Esophagus (tissue), 2 donors: ENCODE results near the gene TMEM47. TPM values are rescaled to one million over a fixed set of nuclear protein-coding genes. Genes with fewer than 3 reads are reported as not detected.

ENCODE experiments used
- H3K27ac ChIP-seq, 2 donors: one replicate each; pipeline ENCODE4 v1.5.1; 2013; ENCODE audit warnings: low read depth in 2 of 2, mild to moderate bottlenecking in 2 of 2, inconsistent platforms in 1 of 2, low read length in 1 of 2, moderate library complexity in 1 of 2
- H3K27me3 ChIP-seq, 2 donors: one replicate each; pipeline ENCODE4 v1.6.1; 2013; ENCODE audit warnings: low read length in 2 of 2, control low read depth in 1 of 2, mild to moderate bottlenecking in 1 of 2; ENCODE audit not compliant: insufficient read depth in 2 of 2, control insufficient read depth in 1 of 2
- H3K36me3 ChIP-seq, 2 donors: one replicate each; pipeline ENCODE4 v1.6.1; 2013; ENCODE audit warnings: low read length in 1 of 2; ENCODE audit not compliant: control insufficient read depth in 2 of 2, insufficient read depth in 2 of 2
- H3K4me1 ChIP-seq, 2 donors: one replicate each; pipeline ENCODE4 v1.6.1; 2013; ENCODE audit warnings: low read length in 1 of 2; ENCODE audit not compliant: control insufficient read depth in 2 of 2, insufficient read depth in 2 of 2
- H3K4me3 ChIP-seq, 2 donors: one replicate each; pipeline ENCODE4 v1.5.1; 2013; ENCODE audit warnings: low read length in 2 of 2, mild to moderate bottlenecking in 2 of 2, low read depth in 1 of 2, moderate library complexity in 1 of 2
- H3K9me3 ChIP-seq, 2 donors: one replicate each; pipeline ENCODE4 v1.6.1; 2013; ENCODE audit warnings: mild to moderate bottlenecking in 2 of 2, low read depth in 1 of 2, low read length in 1 of 2, moderate library complexity in 1 of 2; ENCODE audit not compliant: control insufficient read depth in 2 of 2, insufficient read depth in 1 of 2
- whole genome bisulfite sequencing, 2 donors: extraction: QIAGEN DNeasy Blood & Tissue Kit; methylation state at CpG; one replicate each; pipeline ENCODE4 v1.1.7; 2013; 5-methylcytosine and 5-hydroxymethylcytosine counted together
- polyA plus RNA-seq, 2 donors: library from polyadenylated mRNA; stranded (reverse); fragments of 200-250 nt; gene quantifications; one replicate each; pipeline ENCODE4 v1.2.3, GENCODE V29; 2013
- donor health status: healthy with polysubstance abuse.
- donor health status: Bipolar disorder and iron deficiency.

Gene TMEM47
- polyA plus RNA-seq: 1 to 10 TPM; 1.9 to 5.1 TPM

GRCh38 chrX:34656842-34657725 lies at the start of gene TMEM47:
TSS of gene TMEM47 (minus strand) at chrX:34657285. CDS start at chrX:34657029, 256 bp downstream.
- H3K27ac ChIP-seq: peak within 1 kb of the TSS; percentile 36 to 52
- no peaks in the 10 kb centered on the region for H3K4me1 ChIP-seq
- WGBS, 2 donors: 3 to 26% methylated on average over 66 to 100 of the region's 100 CpGs
- peak within 1 kb of the TSS; percentile 46 to 60 for H3K4me3 ChIP-seq
- no peaks in the 10 kb centered on the region for H3K36me3 ChIP-seq
- peaks cover 0 to 7% of the 10 kb centered on the region in 2 donors for H3K9me3 ChIP-seq
- no peaks in the 10 kb centered on the region for H3K27me3 ChIP-seq

GRCh38 chrX:34687095-34687494 lies 30.0 kb upstream of the TMEM47 start:
- 47 to 67% methylated on average over 2 of the region's 2 CpGs for WGBS, 2 donors
- Histone ChIP-seq H3K36me3 (no peaks in the 10 kb centered on the region), H3K27me3 (no peaks in the 10 kb centered on the region), H3K4me3 (no peak overlapping the region), H3K9me3 (no peaks in the 10 kb centered on the region), H3K4me1 (no peaks in the 10 kb centered on the region), H3K27ac (no peak overlapping the region)

- Histone ChIP-seq H3K36me3 (no peaks in the 10 kb centered on the region), H3K4me1 (no peaks in the 10 kb centered on the region), H3K4me3 (no peak overlapping the region), H3K27ac (no peak overlapping the region), H3K27me3 (no peaks in the 10 kb centered on the region), H3K9me3 (peaks cover 0 to 7% of the 10 kb centered on the region in 2 donors)
- 81 to 86% methylated on average over 1 of the region's 1 CpG for WGBS, 2 donors
Observed at GRCh38 chrX:34659575-34659974, 2.5 kb upstream of the TMEM47 start.

- 73 to 87% methylated on average over 4 of the region's 4 CpGs for WGBS, 2 donors
- Histone ChIP-seq H3K4me1 (no peaks in the 10 kb centered on the region), H3K36me3 (no peaks in the 10 kb centered on the region), H3K27me3 (no peaks in the 10 kb centered on the region), H3K4me3 (no peak overlapping the region), H3K27ac (no peak overlapping the region), H3K9me3 (peaks cover 0 to 7% of the 10 kb centered on the region in 2 donors)
Observed at GRCh38 chrX:34658326-34658725, 1.2 kb upstream of the TMEM47 start.

- Histone ChIP-seq H3K36me3 (no peaks in the 10 kb centered on the region), H3K27ac (no peak overlapping the region), H3K27me3 (no peaks in the 10 kb centered on the region), H3K4me1 (no peaks in the 10 kb centered on the region), H3K4me3 (peak overlapping the region; percentile 46 to 54), H3K9me3 (peaks cover 0 to 7% of the 10 kb centered on the region in 2 donors)
- 6 to 24% methylated on average over 13 of the region's 13 CpGs for WGBS, 2 donors
Observed at GRCh38 chrX:34657726-34658070, 613 bp upstream of the TMEM47 start.

GRCh38 chrX:34656467-34656841 lies 631 bp downstream of the TMEM47 start:
- WGBS, 2 donors: 3 to 24% methylated on average over 23 to 27 of the region's 27 CpGs
- Histone ChIP-seq H3K27ac (peak overlapping the region; percentile 27 to 52), H3K9me3 (peaks cover 0 to 7% of the 10 kb centered on the region in 2 donors), H3K4me3 (peak overlapping the region; percentile 46 to 60), H3K4me1 (no peaks in the 10 kb centered on the region), H3K36me3 (no peaks in the 10 kb centered on the region), H3K27me3 (no peaks in the 10 kb centered on the region)

GRCh38 chrX:34655501-34656455 lies 1.3 kb downstream of the TMEM47 start:
- Histone ChIP-seq H3K4me1 (no peaks in the 10 kb centered on the region), H3K9me3 (peaks cover 0 to 7% of the 10 kb centered on the region in 2 donors), H3K27me3 (no peaks in the 10 kb centered on the region), H3K36me3 (no peaks in the 10 kb centered on the region), H3K4me3 (peak overlapping the region; percentile 46 to 60), H3K27ac (peak overlapping the region; percentile 52 to 57)
- WGBS, 2 donors: 4 to 26% methylated on average over 25 of the region's 25 CpGs

GRCh38 chrX:34654696-34655490 lies 2.2 kb downstream of the TMEM47 start:
- Histone ChIP-seq H3K27me3 (no peaks in the 10 kb centered on the region), H3K9me3 (peaks cover 0 to 7% of the 10 kb centered on the region in 2 donors), H3K4me1 (no peaks in the 10 kb centered on the region), H3K27ac (no peak overlapping the region), H3K36me3 (no peaks in the 10 kb centered on the region), H3K4me3 (peak overlapping the region in 1 of 2 donors; percentile 5)
- 36 to 39% methylated on average over 9 of the region's 9 CpGs for WGBS, 2 donors

- H3K36me3 ChIP-seq: no peaks in the 10 kb centered on the region
- peak overlapping the region in 1 of 2 donors; percentile 7 for H3K4me3 ChIP-seq
- 46 to 59% methylated on average over 6 of the region's 6 CpGs for WGBS, 2 donors
- no peaks in the 10 kb centered on the region for H3K4me1 ChIP-seq
- no peak overlapping the region for H3K27ac ChIP-seq
- peaks cover 0 to 7% of the 10 kb centered on the region in 2 donors for H3K9me3 ChIP-seq
- H3K27me3 ChIP-seq: no peaks in the 10 kb centered on the region
Observed at GRCh38 chrX:34653811-34654210, 3.3 kb downstream of the TMEM47 start.
